WTC11 (cell line): Measurements from ENCODE around the gene OBSL1.

ENCODE experiments used
- IRF2 ChIP-seq: sonication (generic); formaldehyde crosslinking; IDR thresholded peaks from 2 replicates; pipeline ENCODE4 v1.8.0; 2022; ENCODE audit warnings: low read depth, missing genetic modification reagents, borderline replicate concordance
- SP1 ChIP-seq: sonication (generic); formaldehyde crosslinking; conservative IDR thresholded peaks from 2 replicates; pipeline ENCODE4 v1.8.1; 2022; ENCODE audit warnings: missing genetic modification reagents
- ZNF232 ChIP-seq: sonication (generic); formaldehyde crosslinking; IDR thresholded peaks from 2 replicates; pipeline ENCODE4 v1.8.0; 2022; ENCODE audit warnings: mild to moderate bottlenecking, missing genetic modification reagents
- TF ChIP-seq, protein P1 (sequence below): fragments of 200-600 bp; IDR thresholded peaks from 2 replicates; pipeline ENCODE4 v1.8.0; 2022; ENCODE audit warnings: antibody characterized with exemption

DNA sequence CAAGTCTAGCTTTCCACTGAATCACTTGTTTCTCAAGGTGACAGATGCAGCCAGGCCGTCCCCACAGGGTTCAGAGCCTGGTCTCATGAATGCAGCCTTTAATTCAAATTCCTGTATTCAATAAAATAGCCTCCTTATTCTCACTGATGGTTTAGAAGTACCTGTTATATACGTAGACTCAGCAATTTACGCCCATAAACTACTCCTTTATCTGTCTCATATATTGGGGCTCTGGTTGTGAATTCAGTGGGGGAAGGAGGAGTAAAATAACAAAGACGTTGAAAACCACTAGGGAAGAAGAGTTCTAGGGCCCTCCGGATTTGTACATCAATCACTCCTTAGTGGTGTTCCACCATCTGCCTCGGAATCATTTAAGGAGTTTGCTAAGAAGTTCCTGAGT lies 1.7 kb downstream of the OBSL1 start:
- TF ChIP-seq, protein P1, sequence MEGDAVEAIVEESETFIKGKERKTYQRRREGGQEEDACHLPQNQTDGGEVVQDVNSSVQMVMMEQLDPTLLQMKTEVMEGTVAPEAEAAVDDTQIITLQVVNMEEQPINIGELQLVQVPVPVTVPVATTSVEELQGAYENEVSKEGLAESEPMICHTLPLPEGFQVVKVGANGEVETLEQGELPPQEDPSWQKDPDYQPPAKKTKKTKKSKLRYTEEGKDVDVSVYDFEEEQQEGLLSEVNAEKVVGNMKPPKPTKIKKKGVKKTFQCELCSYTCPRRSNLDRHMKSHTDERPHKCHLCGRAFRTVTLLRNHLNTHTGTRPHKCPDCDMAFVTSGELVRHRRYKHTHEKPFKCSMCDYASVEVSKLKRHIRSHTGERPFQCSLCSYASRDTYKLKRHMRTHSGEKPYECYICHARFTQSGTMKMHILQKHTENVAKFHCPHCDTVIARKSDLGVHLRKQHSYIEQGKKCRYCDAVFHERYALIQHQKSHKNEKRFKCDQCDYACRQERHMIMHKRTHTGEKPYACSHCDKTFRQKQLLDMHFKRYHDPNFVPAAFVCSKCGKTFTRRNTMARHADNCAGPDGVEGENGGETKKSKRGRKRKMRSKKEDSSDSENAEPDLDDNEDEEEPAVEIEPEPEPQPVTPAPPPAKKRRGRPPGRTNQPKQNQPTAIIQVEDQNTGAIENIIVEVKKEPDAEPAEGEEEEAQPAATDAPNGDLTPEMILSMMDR: no peak
- TF ChIP-seq SP1 (CRISPR knock-in tag) (no peak), ZNF232 (CRISPR knock-in tag) (no peak), IRF2 (no peak)
